Esophagus squamous epithelium (tissue), 4 donors: Measurements from ENCODE around the gene KCNC3.

Experiments
- CTCF ChIP-seq, 6 experiments: fragments of 450-650 bp in 4 of 6; fragments of 200-600 bp in 2 of 6; sonication (generic) in 2 of 6; IDR thresholded peaks; one replicate each; pipeline ENCODE4 v1.5.1; 2016 to 2019; ENCODE audit warnings: antibody characterized with exemption in 6 of 6, mild to moderate bottlenecking in 4 of 6, moderate library complexity in 4 of 6
- POLR2A ChIP-seq, 4 donors: fragments of 450-650 bp; IDR thresholded peaks; one replicate each; pipeline ENCODE4 v1.6.1; 2017; ENCODE audit warnings: antibody characterized with exemption in 4 of 4, mild to moderate bottlenecking in 4 of 4, moderate library complexity in 3 of 4

- TF ChIP-seq CTCF (IDR thresholded peaks at IDR 0.05) (peak in 1 of 6 experiments; percentile 28), POLR2A (IDR thresholded peaks at IDR 0.05) (no peak)
Observed at GRCh38 chr19:50328224-50328872, 829 bp downstream of the KCNC3 start.
